ENCODE data around the gene NOL9. TPM values are rescaled to one million over a fixed set of nuclear protein-coding genes. Genes with fewer than 3 reads are reported as not detected.

Gene NOL9
- total and polyA plus RNA-seq, 4 donors, result 3.4 to 29.4 (median 16.7) TPM

- H3K4me3 ChIP-seq, result no peak overlapping the region
- WGBS, 2 donors, result 29 to 71% methylated on average over 13 of the region's 13 CpGs
- DNase-seq (no peak), ATAC-seq (ENCODE audit: insufficient read depth, low FRiP score) (no peak)
- no peak overlapping the region for H3K27ac ChIP-seq (ENCODE audit: low read depth in 1 of 2, low read length in 1 of 2)
- H3K9me3 ChIP-seq (ENCODE audit: control insufficient read depth in 4 of 4, insufficient read depth in 3 of 4, low read length in 3 of 4), result no peaks in the 10 kb centered on the region
- peaks cover 0 to 68% (median 30%) of the 10 kb centered on the region in 4 donors for H3K36me3 ChIP-seq (ENCODE audit: control insufficient read depth in 4 of 4, insufficient read depth in 4 of 4, low read length in 4 of 4)
- TF ChIP-seq, protein P1, sequence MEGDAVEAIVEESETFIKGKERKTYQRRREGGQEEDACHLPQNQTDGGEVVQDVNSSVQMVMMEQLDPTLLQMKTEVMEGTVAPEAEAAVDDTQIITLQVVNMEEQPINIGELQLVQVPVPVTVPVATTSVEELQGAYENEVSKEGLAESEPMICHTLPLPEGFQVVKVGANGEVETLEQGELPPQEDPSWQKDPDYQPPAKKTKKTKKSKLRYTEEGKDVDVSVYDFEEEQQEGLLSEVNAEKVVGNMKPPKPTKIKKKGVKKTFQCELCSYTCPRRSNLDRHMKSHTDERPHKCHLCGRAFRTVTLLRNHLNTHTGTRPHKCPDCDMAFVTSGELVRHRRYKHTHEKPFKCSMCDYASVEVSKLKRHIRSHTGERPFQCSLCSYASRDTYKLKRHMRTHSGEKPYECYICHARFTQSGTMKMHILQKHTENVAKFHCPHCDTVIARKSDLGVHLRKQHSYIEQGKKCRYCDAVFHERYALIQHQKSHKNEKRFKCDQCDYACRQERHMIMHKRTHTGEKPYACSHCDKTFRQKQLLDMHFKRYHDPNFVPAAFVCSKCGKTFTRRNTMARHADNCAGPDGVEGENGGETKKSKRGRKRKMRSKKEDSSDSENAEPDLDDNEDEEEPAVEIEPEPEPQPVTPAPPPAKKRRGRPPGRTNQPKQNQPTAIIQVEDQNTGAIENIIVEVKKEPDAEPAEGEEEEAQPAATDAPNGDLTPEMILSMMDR (IDR thresholded peaks at IDR 0.05; ENCODE audit: control extremely low read depth, extremely low read depth), result no peak
- peaks cover 0 to 5% (median 0%) of the 10 kb centered on the region in 5 donors for H3K4me1 ChIP-seq (ENCODE audit: control insufficient read depth in 5 of 5, insufficient read depth in 5 of 5, low read length in 5 of 5)
- no peaks in the 10 kb centered on the region for H3K27me3 ChIP-seq (ENCODE audit: control insufficient read depth in 3 of 3, insufficient read depth in 3 of 3, low read length in 2 of 3)
- no peak overlapping the region for H3K9ac ChIP-seq (ENCODE audit: insufficient read depth in 1 of 2, low read length in 2 of 2)
These were observed 36.9 kb upstream of the NOL9 start for GRCh38 chr1:6591222-6591621.

GRCh38 chr1:6590046-6590445, 35.7 kb upstream of the NOL9 start:
- TF ChIP-seq, protein P1 (IDR thresholded peaks at IDR 0.05; ENCODE audit: control extremely low read depth, extremely low read depth), result no peak
- DNase-seq (no peak), ATAC-seq (ENCODE audit: insufficient read depth, low FRiP score) (no peak)
- H3K4me1 ChIP-seq (ENCODE audit: control insufficient read depth in 5 of 5, insufficient read depth in 5 of 5, low read length in 5 of 5), result peaks cover 0 to 5% (median 0%) of the 10 kb centered on the region in 5 donors
- peaks cover 0 to 56% (median 25%) of the 10 kb centered on the region in 4 donors for H3K36me3 ChIP-seq (ENCODE audit: control insufficient read depth in 4 of 4, insufficient read depth in 4 of 4, low read length in 4 of 4)
- no peaks in the 10 kb centered on the region for H3K27me3 ChIP-seq (ENCODE audit: control insufficient read depth in 3 of 3, insufficient read depth in 3 of 3, low read length in 2 of 3)
- H3K27ac ChIP-seq (ENCODE audit: low read depth in 1 of 2, low read length in 1 of 2), result no peak overlapping the region
- WGBS, 2 donors, result 93 to 94% methylated on average over 7 of the region's 7 CpGs
- H3K9me3 ChIP-seq (ENCODE audit: control insufficient read depth in 4 of 4, insufficient read depth in 3 of 4, low read length in 3 of 4), result no peaks in the 10 kb centered on the region
- H3K4me3 ChIP-seq, result no peak overlapping the region
- no peak overlapping the region for H3K9ac ChIP-seq (ENCODE audit: insufficient read depth in 1 of 2, low read length in 2 of 2)

DNA sequence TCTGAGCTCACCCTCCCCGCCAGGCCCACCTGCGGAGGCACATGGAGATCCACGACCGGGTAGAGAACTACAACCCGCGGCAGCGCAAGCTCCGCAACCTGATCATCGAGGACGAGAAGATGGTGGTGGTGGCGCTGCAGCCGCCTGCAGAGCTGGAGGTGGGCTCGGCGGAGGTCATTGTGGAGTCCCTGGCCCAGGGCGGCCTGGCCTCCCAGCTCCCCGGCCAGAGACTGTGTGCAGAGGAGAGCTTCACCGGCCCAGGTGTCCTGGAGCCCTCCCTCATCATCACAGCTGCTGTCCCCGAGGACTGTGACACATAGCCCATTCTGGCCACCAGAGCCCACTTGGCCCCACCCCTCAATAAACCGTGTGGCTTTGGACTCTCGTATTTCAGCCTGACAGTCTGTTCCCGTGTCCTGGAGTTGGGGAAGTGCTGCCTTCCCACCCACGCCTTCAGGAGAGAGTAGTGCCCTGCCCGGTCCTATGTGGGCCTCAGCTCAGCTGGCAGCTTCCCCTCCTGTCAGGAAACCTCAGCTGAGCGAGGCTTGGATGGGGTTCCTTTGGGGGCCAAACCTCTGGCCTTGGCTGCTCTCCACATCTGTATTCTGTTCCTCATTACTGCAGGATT, 34.7 kb upstream of the NOL9 start:
- Histone ChIP-seq H3K27me3 (ENCODE audit: control insufficient read depth in 3 of 3, insufficient read depth in 3 of 3, low read length in 2 of 3) (no peaks in the 10 kb centered on the region), H3K9ac (ENCODE audit: insufficient read depth in 1 of 2, low read length in 2 of 2) (no peak overlapping the region), H3K4me1 (ENCODE audit: control insufficient read depth in 5 of 5, insufficient read depth in 5 of 5, low read length in 5 of 5) (peaks cover 0 to 5% (median 0%) of the 10 kb centered on the region in 5 donors), H3K4me3 (no peak overlapping the region), H3K36me3 (ENCODE audit: control insufficient read depth in 4 of 4, insufficient read depth in 4 of 4, low read length in 4 of 4) (peaks cover 0 to 52% (median 23%) of the 10 kb centered on the region in 4 donors), H3K27ac (ENCODE audit: low read depth in 1 of 2, low read length in 1 of 2) (no peak overlapping the region), H3K9me3 (ENCODE audit: control insufficient read depth in 4 of 4, insufficient read depth in 3 of 4, low read length in 3 of 4) (no peaks in the 10 kb centered on the region)
- DNase-seq (no peak), ATAC-seq (ENCODE audit: insufficient read depth, low FRiP score) (no peak)
- WGBS, 2 donors, result 68 to 83% methylated on average over 24 of the region's 24 CpGs
- TF ChIP-seq, protein P1 (IDR thresholded peaks at IDR 0.05; ENCODE audit: control extremely low read depth, extremely low read depth), result no peak

Data from lung (tissue), 12 donors.